KMS-11 (cell line): ENCODE results near the gene MMAA.

ENCODE experiments used
- H2AFZ ChIP-seq: fragments of 200-600 bp; sonication (generic); 2 replicates; pipeline ENCODE4 v1.6.1; 2016; ENCODE audit warnings: antibody characterized with exemption, mixed run types, low read depth
- H3K27ac ChIP-seq: fragments of 200-600 bp; sonication (generic); 2 replicates; pipeline ENCODE4 v1.6.1; 2016; ENCODE audit warnings: mild to moderate bottlenecking, mixed run types
- H3K27me3 ChIP-seq: fragments of 200-600 bp; sonication (generic); 2 replicates; pipeline ENCODE4 v1.6.1; 2017; ENCODE audit warnings: mild to moderate bottlenecking, low read depth, mixed run types, moderate library complexity; ENCODE audit not compliant: insufficient read depth
- H3K36me3 ChIP-seq: fragments of 200-600 bp; sonication (generic); 2 replicates; pipeline ENCODE4 v1.6.1; 2017; ENCODE audit warnings: mild to moderate bottlenecking, mixed run types; ENCODE audit not compliant: insufficient read depth
- H3K4me1 ChIP-seq: fragments of 200-600 bp; sonication (generic); 2 replicates; pipeline ENCODE4 v1.6.1; 2016; ENCODE audit warnings: mild to moderate bottlenecking, low read depth, mixed run types; ENCODE audit not compliant: poor library complexity, severe bottlenecking
- H3K4me2 ChIP-seq: fragments of 200-600 bp; sonication (generic); 2 replicates; pipeline ENCODE4 v1.7.0; 2016; ENCODE audit warnings: mild to moderate bottlenecking, mixed run types
- H3K4me3 ChIP-seq: fragments of 200-600 bp; sonication (generic); IDR thresholded peaks from 2 replicates; pipeline ENCODE4 v1.6.1; 2017; ENCODE audit warnings: low read depth, low read length, mixed read lengths; ENCODE audit not compliant: insufficient read depth
- H3K79me2 ChIP-seq: fragments of 200-600 bp; sonication (generic); 2 replicates; pipeline ENCODE4 v1.6.1; 2016; ENCODE audit warnings: low read depth, mixed run types; ENCODE audit not compliant: insufficient read depth
- H3K9ac ChIP-seq: fragments of 200-600 bp; sonication (generic); 2 replicates; pipeline ENCODE4 v1.6.1; 2016; ENCODE audit warnings: mild to moderate bottlenecking, mixed run types
- H4K20me1 ChIP-seq: fragments of 200-600 bp; sonication (generic); 2 replicates; pipeline ENCODE4 v1.6.1; 2016; ENCODE audit warnings: mild to moderate bottlenecking, mixed run types; ENCODE audit not compliant: insufficient read depth
- TF ChIP-seq, protein P1 (sequence below): fragments of 200-600 bp; sonication (generic); conservative IDR thresholded peaks from 2 replicates; pipeline ENCODE4 v1.6.1; 2017; ENCODE audit warnings: low read depth, mild to moderate bottlenecking, antibody characterized with exemption, low read length, moderate library complexity, mixed read lengths

The MMAA gene

DNA sequence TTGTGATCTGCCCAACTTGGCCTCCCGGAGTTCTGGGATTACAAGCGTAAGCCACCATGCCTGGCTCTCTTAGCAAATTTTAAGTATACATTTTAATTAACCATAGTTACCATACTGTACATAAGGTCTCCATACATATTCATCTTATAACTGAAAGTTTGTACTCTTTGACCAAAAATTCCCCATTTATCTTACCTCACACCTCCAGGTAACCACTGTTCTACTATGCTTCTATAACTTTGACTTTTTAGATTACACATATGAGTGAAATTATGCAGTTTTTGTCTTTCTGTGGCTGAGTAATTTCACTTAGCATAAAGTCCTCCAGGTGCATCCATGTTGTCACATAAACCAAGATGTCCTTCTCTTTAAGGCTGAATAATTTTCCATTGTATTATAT, 78.1 kb downstream of the MMAA start:
- no peaks in the 10 kb centered on the region for H3K27me3 ChIP-seq
- TF ChIP-seq, protein P1, sequence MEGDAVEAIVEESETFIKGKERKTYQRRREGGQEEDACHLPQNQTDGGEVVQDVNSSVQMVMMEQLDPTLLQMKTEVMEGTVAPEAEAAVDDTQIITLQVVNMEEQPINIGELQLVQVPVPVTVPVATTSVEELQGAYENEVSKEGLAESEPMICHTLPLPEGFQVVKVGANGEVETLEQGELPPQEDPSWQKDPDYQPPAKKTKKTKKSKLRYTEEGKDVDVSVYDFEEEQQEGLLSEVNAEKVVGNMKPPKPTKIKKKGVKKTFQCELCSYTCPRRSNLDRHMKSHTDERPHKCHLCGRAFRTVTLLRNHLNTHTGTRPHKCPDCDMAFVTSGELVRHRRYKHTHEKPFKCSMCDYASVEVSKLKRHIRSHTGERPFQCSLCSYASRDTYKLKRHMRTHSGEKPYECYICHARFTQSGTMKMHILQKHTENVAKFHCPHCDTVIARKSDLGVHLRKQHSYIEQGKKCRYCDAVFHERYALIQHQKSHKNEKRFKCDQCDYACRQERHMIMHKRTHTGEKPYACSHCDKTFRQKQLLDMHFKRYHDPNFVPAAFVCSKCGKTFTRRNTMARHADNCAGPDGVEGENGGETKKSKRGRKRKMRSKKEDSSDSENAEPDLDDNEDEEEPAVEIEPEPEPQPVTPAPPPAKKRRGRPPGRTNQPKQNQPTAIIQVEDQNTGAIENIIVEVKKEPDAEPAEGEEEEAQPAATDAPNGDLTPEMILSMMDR = no peak

DNA sequence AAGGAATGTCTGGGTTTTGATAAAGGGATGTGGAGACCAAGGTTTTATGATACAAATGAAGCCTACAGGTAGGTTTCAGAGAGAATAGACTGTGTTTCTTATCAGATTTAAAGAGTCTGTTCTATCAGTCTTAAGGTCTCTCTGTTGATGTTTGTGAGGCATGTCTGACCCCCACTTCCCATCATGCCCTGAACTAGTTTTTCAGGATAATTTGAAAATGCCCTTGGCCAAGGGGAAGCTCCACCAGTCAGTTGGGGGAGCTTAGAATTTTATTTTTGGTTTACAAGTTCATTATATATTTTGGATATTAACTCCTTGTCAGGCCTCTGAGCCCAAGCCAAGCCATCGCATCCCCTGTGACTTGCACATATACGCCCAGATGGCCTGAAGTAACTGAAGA, 79.3 kb downstream of the MMAA start:
- H2AFZ ChIP-seq = no peak overlapping the region
- no peaks in the 10 kb centered on the region for H3K79me2 ChIP-seq
- H3K4me2 ChIP-seq = no peak overlapping the region
- no peaks in the 10 kb centered on the region for H3K27me3 ChIP-seq
- no peak overlapping the region for H3K9ac ChIP-seq
- H3K27ac ChIP-seq = no peak overlapping the region
- no peaks in the 10 kb centered on the region for H4K20me1 ChIP-seq
- no peaks in the 10 kb centered on the region for H3K4me1 ChIP-seq
- H3K4me3 ChIP-seq = no peak overlapping the region
- H3K36me3 ChIP-seq = no peaks in the 10 kb centered on the region
- TF ChIP-seq, protein P1 = no peak

More for the DNA sequence above, 78.1 kb downstream of the MMAA start:
- Histone ChIP-seq H4K20me1 (no peaks in the 10 kb centered on the region), H3K36me3 (no peaks in the 10 kb centered on the region), H3K79me2 (no peaks in the 10 kb centered on the region), H3K4me1 (no peaks in the 10 kb centered on the region), H3K27ac (no peak overlapping the region), H3K9ac (no peak overlapping the region), H2AFZ (no peak overlapping the region), H3K4me3 (no peak overlapping the region), H3K4me2 (no peak overlapping the region)

DNA sequence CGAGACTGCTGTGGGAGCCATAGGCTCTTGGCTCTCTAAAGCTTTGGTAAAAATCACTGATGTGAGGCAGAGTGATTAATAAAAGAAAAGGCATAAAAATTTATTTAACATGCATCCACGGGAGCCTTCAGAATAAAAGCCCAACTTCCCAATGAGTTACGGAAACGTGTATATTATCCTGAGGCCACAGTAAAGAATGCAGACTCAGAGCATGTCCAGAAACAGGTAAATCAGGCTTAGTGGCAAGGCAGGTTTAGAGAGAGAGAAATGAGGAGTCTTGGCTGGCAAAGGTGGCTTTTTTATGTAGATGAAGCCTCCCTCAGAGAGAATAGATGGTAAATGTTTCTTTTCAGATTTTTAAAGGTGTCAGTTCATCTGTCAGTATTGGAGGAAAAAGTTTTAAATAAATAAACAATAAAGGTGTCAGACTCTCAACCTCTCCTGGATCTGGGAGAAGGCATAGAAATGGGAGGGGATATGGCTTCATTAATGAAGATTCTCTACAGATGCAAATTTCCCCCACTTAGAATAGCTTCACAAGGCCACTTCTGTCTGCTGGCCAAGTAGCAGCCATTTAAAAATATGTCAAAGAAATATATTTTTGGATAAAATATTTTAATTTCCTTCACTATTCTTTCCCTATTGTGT, 84.8 kb downstream of the MMAA start:
- Histone ChIP-seq H3K79me2 (no peaks in the 10 kb centered on the region), H3K36me3 (no peaks in the 10 kb centered on the region), H3K27ac (no peak overlapping the region), H3K4me3 (no peak overlapping the region), H3K4me2 (no peak overlapping the region), H3K4me1 (no peaks in the 10 kb centered on the region), H4K20me1 (no peaks in the 10 kb centered on the region), H2AFZ (no peak overlapping the region), H3K27me3 (no peaks in the 10 kb centered on the region), H3K9ac (no peak overlapping the region)
- TF ChIP-seq, protein P1 = no peak

DNA sequence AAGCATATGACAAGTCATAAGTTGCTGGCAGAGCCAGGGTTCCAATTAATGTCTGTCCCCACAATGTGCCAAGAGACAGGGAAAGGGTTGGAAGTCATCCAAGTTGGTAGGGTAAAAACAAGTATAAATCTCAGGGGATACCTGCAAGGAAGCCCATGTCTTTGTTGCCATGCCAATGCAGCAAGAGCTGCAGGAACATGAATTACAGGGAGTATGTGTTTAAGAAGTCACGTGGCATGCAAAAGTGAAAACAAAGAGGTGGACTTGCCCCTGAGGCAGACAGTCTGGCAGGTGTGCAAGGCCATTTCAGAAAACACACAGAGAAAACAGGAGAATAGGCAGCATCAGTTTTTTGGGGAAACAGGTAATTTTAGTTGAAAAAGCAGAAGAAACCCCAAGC, 90.2 kb downstream of the MMAA start:
- H3K79me2 ChIP-seq = no peaks in the 10 kb centered on the region
- H3K9ac ChIP-seq = no peak overlapping the region
- no peaks in the 10 kb centered on the region for H3K36me3 ChIP-seq
- H3K4me2 ChIP-seq = no peak overlapping the region
- H2AFZ ChIP-seq = no peak overlapping the region
- H3K4me3 ChIP-seq = no peak overlapping the region
- H3K27me3 ChIP-seq = no peaks in the 10 kb centered on the region
- H3K27ac ChIP-seq = no peak overlapping the region
- no peaks in the 10 kb centered on the region for H4K20me1 ChIP-seq
- no peaks in the 10 kb centered on the region for H3K4me1 ChIP-seq
- TF ChIP-seq, protein P1 = no peak
